Measurements from ENCODE around the gene ZDHHC20. TPM values are rescaled to one million over a fixed set of nuclear protein-coding genes. Genes with fewer than 3 reads are reported as not detected.

The ZDHHC20 gene
- total and polyA plus RNA-seq, 2 of the 4 experiments (the other 2 are of a cell fraction) = 16.1 to 72.4 TPM

DNA sequence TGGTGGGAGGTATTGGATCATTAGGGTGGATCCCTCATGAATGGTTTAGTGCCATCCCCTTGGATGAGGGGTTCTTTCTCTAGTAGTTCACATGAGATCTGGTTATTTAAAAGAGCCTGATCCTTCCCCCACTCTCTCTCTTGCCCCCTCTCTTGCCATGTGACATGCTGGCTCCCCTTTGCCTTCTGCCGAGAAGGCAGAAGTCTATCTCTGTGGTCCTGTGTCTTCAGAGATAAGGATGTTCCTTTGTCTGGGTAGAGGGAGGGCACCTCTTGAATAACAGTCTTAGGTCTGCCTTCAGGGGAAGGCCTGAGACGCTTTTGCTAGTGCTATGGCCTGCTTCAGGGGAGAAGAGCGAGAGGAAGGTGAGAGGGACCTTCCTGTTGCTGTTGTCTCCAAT, 2.0 kb upstream of the ZDHHC20 start:
- dilution Hi-C loops (cut with HindIII; ENCODE audit: low sequenced_read_pairs, unreplicated experiment) = no loop called here
- Histone ChIP-seq H3K14ac (replicated peaks; ENCODE audit: low read depth, low read length) (no peak overlapping the region), H2AFZ (replicated peaks; ENCODE audit: low read length, poor library complexity) (no peak overlapping the region), H3K9ac (ENCODE audit: low read depth, low read length) (no peak overlapping the region), H3K18ac (ENCODE audit: low read depth, low read length) (no peak overlapping the region), H3K36me3 (ENCODE audit: control insufficient read depth, insufficient read depth, low read length) (no peaks in the 10 kb centered on the region), H4K20me1 (ENCODE audit: insufficient read depth, low read length) (peaks cover 5% of the 10 kb centered on the region; the same call in 1 of the 2 replicates), H3K27ac (ENCODE audit: insufficient read depth, low read length) (no peak overlapping the region), H3K23ac (ENCODE audit: low read depth, low read length) (no peak overlapping the region), H2BK20ac (ENCODE audit: low read depth, low read length) (no peak overlapping the region), H3K56ac (ENCODE audit: extremely low read depth, insufficient read depth, low read length) (no peak overlapping the region), H3K4me2 (ENCODE audit: low read depth, low read length) (no peak overlapping the region), H2AK5ac (ENCODE audit: low read depth, low read length) (no peak overlapping the region), H3K79me1 (ENCODE audit: low read depth in 1 of 2, low read length in 2 of 2) (peaks cover 7 to 10% of the 10 kb centered on the region in 2 experiments), H3K27me3 (ENCODE audit: control insufficient read depth, insufficient read depth, low read length) (peaks cover 2% of the 10 kb centered on the region), H3K9me1 (ENCODE audit: insufficient read depth, low read length) (0 out of 2 replicates have a peak, but pooled peaks cover 3% of the 10 kb centered on the region), H2BK120ac (ENCODE audit: low read depth, low read length) (no peak overlapping the region), H3K9me3 (ENCODE audit: control insufficient read depth, insufficient read depth, low read length) (no peaks in the 10 kb centered on the region), H3K4ac (ENCODE audit: low read depth, low read length) (no peak overlapping the region), H2BK5ac (ENCODE audit: low read depth, low read length, poor library complexity, severe bottlenecking) (no peak overlapping the region), H4K91ac (ENCODE audit: insufficient read depth, low read depth, low read length) (no peak overlapping the region), H3K4me3 (ENCODE audit: insufficient read depth, low read depth, low read length) (no peak overlapping the region), H2AK9ac (replicated peaks; ENCODE audit: low read depth, low read length, poor library complexity) (no peak overlapping the region), H3K4me1 (ENCODE audit: control insufficient read depth, insufficient read depth, low read length) (no peaks in the 10 kb centered on the region), H4K8ac (ENCODE audit: low read depth in 2 of 2, low read length in 2 of 2) (no peak overlapping the region), H4K5ac (ENCODE audit: low read depth, low read length) (no peak overlapping the region), H2BK15ac (ENCODE audit: low read depth, low read length) (no peak overlapping the region)
- TF ChIP-seq MAZ (IDR thresholded peaks at IDR 0.05; ENCODE audit: borderline replicate concordance, low read depth, low read length) (no peak), RAD21 (IDR thresholded peaks at IDR 0.05; ENCODE audit: low read length) (no peak)
- ATAC-seq (ENCODE audit: low read depth) (no peak), DNase-seq (no peak)
- ChIA-PET CTCF (no interaction called here), POLR2A (ENCODE audit: unreplicated experiment) (no interaction called here)
- WGBS, 2 experiments (ENCODE audit: extremely low coverage in 2 of 2, insufficient read length in 1 of 2) = no CpG with 5 or more reads among the region's 3 CpGs
- in situ Hi-C loops (cut with MboI; ENCODE audit: low sequenced_read_pairs) = no loop called here
- BruUV-seq (replicated peaks) = no TSS peak
- intact Hi-C loops (cut with micrococcal nuclease) = no loop called here
